GM03348 (cell line): ENCODE results near the gene TOMM20.

ENCODE experiments used
- DNase-seq: peaks from one replicate; pipeline ENCODE4 v3.0.0; 2012; ENCODE audit warnings: low spot score

The TOMM20 gene

DNA sequence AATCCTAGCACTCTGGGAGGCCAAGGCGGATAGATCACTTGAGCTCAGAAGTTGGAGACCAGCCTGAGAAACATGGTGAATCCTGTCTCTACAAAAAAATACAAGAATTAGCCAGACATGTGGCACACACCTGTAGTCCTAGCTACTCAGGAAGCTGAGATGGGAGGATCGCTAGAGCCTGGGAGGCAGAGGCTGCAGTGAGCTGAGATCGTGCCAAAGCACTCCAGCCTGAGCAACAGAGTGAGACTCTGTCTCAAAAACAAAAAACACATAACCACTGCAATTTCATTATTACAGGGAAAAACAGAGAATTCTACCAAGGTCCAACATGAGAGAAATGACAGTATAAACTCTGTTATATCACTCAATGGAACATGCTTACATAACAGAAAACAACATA lies 4.4 kb upstream of the TOMM20 start:
- DNase-seq = no peak

DNA sequence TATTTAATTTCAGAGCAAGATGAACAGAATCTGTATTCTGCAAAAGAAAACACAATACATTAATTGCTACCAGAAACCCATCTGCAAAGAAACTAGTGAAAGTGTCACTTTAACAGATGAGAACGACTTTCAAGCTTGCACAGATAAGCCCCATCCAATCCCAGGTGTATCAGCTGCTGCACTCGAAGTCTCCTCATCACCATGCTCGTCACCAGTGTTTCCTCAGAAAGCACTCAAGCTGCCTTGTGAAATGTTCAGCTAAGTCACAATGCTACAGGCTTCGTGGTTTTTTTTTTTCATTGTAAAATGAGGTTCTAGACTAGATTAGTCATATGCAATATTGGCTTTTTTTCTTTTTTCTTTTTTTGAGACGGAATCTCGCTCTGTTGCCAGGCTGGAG lies 3.3 kb upstream of the TOMM20 start:
- DNase-seq = no peak

DNA sequence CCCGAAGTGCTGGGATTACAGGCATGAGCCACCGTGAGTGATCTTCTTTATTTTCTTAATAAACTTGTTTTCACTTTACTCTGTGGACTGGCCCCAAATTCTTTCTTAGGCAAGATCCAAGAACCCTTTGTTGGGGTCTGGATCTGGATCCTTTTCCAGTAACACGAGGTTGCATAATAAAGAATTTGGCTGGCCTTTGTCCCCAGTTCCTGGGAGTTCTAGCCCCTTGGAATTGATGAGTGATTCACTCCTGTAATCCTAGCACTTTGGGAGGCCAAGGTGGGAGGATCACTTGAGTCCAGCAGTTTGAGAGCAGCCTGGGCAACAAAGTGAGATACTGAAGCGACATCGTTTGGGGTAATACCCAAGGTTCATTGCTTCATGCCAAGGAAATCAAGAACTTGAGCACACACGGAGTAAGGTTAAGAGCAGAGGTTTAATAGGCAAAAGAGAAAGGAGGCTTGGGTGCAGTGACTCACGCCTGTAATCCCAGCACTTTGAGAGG lies 2.2 kb upstream of the TOMM20 start:
- DNase-seq = no peak

DNA sequence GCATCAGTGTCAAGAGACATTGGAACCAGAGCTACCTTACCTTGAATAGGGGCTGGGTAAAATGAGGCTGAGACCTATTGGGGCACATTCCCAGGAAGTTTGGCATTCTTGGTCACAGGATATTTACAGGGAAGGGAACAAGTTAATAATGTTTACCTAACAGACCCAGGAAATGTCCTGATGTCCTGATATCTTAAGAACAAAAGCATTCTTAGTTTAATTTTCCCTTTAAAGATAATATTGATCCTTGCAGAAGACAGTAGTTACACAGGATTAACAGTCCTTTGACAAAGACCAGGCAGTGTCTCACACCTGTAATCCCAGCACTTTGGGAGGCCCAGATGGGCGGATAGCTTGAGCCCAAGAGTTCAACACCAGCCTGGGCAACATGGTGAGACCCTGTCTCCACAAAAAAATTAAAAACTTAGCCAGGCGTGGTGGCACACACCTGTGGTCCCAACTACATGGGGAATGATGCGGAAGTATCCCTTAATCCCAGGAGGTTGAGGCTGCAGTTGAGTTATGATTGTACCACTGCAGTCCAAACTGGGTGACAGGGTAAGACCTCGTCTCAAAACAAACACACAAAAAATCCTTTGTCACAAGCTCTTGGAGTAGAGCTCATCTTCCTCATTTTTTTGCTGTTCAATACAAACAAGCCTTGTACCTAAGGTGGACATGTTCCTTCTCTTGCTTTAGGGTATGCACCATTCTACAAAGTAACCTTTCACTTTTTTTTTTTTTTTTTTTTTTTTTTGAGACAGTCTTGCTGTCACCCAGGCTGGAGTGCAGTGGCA lies 1.3 kb upstream of the TOMM20 start:
- no peak for DNase-seq

DNA sequence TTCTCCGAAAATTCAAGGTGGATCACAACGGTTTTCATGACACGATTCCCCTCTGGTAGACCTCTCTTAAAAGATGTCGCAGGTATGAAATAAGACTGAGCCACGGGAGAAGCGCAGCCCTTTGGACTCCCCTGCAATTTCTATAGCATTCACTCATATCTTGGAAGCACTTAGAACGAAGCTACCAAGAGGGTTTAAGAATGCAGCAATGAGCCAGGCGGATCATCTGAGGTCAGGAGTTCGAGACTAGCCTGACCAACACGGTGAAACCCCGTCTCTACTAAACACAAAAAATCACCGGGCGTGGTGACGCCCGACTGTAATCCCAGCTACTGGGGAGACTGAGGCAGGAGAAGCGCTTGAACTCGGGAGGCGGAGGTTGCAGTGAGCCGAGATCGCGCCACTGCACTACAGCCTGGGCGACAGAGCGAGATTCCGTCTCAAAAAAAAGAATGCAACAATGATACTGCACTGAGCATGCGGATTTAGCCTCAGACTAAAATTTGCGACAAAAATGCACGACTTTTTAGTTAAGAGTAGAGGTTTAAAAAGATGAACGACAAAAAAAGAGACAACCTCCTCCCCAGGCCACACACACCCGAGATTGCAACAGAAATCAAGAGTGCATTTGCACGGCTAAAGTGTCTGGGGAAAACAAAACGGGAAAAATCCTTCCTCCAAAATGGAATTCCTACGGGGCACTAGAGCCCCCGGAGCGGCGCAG lies 743 bp downstream of the TOMM20 start:
- DNase-seq = no peak

DNA sequence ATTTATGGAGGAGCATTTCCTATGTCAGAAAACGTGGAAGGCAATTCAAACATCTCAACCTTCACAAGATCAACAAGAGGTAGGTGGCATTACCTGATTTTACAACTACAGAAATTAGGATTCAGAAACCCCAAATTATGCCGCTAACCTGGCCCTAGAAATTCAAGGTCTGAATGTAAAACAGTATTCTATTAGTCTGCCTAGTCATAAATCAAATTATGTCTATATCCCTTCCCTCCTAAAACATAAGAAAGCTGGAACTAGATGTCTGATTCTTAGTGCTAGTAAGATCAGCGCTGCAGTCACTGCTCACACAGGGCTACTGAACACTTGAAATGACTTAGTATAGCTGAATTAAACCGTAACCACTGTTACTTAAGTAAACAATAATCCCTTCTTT lies 1.4 kb downstream of the TOMM20 start:
- no peak for DNase-seq

DNA sequence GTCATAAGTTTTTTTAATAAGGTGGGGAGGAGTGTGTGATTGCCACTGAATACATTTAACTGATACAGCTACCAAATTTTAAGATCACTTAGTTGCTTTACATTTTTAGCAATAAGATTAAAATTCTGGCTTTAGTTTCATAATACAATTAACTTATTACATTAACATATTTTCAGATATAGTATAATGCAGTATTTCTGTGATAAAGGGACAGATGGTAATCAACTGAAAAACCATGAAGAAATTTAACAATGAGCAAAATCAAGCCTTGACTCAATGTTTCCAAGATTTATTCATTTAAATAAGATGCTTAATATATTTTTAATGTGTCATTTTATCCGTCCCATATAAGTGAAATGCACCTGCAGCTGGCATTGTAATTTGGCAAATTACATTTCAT lies 4.0 kb downstream of the TOMM20 start:
- no peak for DNase-seq

DNA sequence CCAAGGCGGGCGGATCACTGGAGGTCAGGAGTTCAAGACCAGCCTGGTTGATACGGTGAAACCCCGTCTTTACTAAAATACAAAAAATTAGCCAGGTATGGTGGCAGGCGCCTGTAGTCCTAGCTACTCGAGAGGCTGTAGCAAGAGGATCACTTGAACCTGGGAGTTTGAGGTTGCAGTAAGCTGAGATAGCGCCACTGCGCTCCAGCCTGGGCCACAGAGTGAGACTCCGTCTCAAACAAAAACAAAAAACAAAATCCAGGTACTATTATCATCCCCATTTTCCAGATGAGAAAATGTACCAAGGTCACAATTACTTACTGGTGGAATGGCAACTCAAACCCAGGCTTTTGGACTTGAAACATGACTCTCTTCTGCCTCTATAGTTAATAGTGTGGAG lies 4.5 kb downstream of the TOMM20 start:
- DNase-seq = no peak

DNA sequence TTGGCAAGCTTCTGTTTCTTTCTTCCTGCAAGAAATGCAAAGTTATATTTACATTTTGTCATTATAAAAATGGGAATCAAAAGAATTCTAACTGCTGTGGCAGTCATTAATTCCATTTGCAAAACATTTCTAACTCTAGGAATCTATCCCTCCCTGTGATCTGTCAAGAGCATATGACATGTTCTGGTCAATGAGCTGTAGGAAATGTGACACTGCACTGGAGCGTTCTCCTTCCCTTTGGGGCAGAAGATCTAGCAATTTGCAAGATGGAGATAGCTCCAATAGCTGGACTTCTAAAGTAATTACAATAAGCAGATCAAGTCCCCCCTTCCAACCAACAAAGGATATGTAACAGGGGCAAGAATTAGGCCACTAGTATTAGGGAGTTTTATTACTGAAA lies 6.3 kb downstream of the TOMM20 start:
- DNase-seq = no peak

DNA sequence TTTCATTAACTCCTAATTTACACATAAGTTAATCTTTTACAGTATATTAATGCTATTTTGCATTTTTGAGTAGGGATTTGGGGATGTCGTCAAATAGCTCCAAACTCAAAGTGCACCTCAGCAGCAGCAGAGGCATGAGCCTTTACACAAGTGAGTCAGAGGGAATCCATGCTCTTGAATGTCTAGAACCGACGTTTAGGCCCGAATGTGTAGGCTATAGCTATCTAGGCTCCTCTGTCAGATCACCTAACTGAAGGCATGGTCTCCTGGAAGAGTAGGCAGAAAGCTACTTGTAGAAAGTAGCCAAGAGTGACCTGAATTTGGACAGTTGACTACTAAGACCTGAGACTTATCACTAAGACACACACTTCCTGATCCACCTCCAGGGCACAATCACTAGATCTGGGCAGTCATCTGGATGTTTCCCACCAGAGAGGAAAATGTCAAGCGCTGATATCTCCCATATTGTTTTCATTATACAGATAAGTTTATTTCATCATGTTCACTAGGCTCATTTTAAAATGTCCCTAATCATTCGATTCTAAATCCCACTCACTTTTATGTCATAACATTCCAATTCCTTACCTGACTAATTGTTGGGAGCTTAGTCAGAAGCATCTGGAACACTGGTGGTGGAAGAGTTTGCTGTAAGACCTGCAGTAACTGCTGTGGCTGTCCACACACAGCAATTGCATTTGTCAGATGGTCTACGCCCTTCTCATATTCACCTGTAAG lies 15.3 kb downstream of the TOMM20 start:
- DNase-seq = no peak

DNA sequence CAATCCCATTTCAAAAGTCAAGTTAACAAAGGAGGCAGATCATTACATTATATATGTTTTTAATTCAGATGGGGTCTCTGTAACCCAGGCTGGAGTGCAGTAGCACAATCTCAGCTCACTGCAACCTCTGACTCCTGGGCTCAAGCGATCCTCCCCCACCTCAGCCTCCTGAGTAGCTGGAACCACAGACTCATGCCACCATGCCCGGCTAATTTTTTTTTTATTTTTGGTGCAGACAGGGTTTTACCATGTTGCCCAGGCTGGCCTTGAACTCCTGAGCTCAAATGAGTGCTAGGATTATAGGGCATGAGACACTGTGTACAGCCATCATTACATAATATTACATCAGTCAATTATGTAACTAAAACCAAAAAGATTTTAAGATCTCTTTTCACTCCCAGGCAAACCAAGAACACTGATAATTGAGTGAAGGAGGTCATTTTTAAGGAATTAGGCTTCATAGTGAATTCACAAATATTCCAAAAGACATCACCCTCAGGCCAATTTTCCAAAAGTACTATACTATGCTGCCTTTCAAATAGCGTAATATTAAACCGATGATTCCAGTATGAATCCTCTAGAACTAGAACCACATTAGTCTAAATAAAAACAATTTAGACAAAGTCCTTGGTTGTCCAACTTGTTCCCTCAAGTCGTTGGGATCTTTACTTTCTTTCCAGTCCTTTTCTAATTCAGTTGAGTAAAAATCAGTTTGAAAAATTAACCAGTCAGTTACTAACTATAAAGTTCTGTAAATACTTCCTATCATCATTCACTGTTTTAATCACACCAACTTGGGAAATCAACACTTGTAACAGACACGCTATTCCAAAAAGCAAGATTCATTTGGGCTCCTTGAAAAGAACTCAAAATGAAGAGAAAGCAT lies 16.1 kb downstream of the TOMM20 start:
- DNase-seq = peak; percentile 30

DNA sequence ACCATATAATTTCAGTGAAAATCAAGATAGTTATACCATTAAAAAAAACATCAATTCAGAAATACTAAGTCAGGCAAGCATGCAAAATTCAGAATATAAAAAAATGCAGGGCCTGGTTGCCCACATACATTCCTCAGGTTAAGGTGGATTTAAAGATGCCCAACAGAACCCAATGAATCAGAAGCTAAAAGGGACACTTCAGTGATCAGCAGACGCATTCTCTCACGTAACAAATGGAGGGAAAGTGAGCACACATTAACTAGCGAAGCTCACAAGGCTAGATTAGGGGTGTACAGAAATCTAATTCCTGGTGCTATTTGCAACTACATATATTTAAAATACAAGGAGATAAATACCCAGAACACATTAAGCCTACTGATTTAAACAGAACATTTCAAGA lies 17.5 kb downstream of the TOMM20 start:
- DNase-seq = no peak

DNA sequence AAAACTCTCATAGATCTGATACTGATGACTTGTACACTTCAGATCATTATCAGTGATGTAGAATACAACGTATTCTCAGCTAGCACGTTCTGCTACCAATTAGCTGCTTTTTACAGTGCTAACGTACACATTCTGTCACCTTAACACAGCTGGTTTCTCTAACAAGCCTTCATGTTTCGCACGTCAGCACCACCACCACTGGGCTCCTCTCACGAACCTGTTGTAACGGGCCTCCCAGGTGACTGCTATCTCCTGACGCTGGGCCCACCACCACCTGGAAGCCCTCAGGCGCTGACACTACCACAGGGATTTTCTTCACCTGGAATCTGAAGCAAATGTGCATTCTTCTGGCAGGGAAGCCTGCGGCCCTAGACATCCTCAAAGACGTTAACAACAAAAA lies 19.8 kb downstream of the TOMM20 start:
- no peak for DNase-seq

DNA sequence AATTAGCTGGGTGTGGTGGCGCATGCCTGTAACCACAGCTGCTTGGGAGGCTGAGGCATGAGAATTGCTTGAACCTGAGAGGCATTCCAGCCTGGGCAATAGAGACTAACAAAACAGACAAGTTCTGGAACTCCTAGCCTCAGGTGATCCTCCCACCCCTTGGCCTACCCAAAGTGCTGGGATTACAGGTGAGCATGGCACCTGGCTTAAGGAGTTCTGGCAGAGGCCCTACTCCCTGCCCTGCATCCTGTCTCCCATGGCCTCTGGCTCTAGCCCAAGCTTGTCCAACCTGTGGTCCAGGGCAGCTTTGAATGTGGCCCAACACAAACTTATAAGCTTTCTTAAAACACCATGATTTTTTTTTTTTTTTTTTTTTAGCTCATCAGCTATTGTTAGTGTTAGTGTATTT lies 20.4 kb downstream of the TOMM20 start:
- no peak for DNase-seq

DNA sequence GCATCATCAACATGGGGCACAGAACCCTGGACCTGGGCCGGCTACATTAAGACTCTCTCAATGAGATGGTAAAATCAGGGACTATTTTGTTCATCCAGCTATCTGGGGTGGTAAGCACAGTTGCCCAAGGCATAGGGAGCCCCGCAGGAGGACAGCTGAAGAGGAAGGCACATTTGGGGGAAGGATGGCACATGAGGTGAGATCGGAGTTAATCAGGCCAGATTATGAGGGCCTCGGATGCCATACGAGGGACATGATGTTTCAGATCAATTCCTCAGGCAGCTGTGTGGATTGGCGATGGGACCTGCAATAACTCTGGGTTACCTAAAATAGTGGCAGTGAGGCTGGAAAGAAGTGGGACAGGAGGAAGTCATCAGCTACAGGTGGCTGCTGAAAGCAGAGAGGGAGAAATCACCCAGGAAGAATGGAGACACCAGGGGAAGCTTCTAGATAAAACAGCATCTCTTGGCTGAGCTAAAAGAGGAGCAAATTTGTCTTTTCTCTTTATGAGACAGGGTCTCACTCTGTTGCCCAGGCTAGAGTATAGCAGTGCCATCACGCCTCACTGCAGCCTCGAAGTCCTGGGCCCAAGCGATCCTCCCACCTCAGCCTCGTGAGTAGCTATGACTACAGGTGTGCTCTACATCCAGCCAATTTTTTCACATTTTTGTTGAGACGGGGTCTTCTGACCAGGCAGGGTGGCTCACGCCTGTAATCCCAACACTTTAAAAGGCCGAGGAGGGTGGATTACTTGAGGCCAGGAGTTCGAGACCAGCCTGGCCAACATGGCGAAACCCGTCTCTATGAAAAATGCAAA lies 21.1 kb downstream of the TOMM20 start:
- no peak for DNase-seq

DNA sequence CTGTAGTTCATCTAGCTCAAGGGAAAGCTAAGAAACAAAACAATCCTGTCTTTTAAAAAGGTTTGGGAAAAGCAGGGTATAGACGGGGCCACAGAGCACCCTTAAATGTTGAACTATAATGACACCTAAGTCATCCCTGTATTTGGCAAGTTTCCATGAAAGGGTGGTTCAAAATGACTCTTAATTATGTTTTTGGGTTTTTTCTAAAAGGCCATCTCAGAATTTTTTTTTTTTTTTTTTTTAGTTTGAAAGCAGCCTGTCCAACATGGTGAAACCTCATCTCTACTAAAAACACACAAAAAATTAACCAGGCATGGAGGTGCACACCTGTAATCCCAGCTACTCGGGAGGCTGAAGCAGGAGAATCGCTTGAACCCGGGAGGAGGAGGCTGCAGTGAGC lies 22.2 kb downstream of the TOMM20 start:
- no peak for DNase-seq

DNA sequence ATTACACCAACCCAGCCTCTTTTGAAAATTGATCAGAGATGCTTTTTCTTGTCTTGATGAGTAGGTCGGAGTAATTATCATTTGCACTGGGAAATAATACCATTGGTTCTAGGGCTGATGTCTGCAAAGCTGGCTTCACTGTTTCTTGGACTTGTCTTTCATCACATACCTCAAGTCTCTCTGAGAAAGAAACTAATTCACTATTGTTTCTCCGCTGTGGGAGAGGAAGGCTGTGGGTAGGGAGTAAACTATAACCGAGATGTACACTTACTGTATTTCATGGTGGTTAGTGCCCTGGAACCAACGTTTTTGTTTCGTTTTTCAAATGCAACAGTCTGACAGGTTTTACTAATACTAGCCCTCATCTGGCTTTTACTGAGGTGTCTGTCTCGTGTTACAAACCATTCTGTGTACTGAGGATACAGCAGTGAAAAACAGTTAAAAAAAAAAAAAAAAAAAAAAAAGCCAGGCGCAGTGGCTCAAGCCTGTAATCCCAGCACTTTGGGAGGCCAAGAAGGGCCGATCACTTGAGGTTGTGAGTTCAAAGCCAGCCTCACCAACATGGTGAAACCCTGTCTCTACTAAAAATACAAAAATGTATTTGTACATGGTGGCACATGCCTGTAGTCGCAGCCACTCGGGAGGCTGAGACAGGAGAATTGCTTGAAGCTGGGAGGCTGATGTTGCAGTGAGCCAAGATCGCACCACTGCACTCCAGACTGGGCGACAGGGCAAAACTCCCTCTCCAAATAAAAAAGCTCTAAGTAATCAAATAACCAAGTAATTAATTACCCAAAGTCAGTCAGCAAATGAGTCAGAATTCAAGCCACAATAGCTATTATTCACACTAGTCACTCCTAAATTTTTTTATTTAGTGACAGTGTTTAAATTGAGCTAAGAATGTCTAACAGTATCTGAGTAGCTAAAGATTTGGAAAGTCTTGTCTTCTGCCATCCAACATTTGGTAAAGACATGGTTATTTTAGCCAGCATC lies 23.3 kb downstream of the TOMM20 start:
- DNase-seq = no peak

DNA sequence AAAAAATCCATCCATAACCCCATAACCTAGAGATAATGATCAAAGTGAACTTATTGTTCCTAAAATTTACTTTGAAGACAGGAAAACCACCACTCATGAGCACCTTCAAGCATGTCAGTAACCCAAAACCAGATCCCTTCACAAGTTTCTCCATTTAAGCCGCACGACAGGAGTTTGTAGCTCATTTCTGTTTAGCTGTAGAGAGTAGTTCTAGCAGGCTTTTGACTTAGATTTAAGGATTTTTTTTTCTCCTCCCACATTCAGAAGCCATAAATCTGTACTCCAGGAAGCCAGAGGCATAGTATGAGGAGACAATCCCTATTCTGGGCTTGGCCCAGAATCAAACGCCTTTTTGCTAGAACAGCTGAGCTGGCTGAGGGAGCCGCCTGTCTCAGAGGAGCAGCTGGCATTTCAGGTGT lies 25.6 kb downstream of the TOMM20 start:
- DNase-seq = no peak

DNA sequence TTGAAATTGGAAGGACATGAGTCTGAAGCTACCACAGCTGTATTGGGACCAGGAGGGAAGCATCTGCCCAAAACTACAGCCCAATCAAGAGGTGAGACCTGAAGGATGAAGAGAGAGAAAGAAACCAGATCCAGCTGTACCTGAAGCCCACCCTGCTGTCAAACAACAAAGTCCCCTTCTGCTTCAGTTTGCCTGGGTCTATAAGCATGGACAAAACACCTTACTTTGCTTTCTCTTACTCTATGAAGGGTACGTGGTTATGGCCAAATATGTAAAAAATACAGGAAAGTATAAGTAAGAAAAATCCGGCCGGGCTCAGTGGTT lies 26.4 kb downstream of the TOMM20 start:
- no peak for DNase-seq
